GM12878 (cell line): Measurements from ENCODE around the gene ICA1. TPM values are rescaled to one million over a fixed set of nuclear protein-coding genes. Genes with fewer than 3 reads are reported as not detected.
"Not testable (repeated sequence)": the region's sequence is repeated elsewhere in the genome, so short reads cannot be mapped to it uniquely, and the experiment has no call there.

Experiments
- ATAC-seq: fragments of 200-7000 bp; cut with Tn5 transposase; 3 replicates; pipeline ENCODE4 v1.9.1; 2020; ENCODE audit warnings: mild to moderate bottlenecking, moderate library complexity
- BruUV-seq: library from RNA; stranded (reverse); fragments of 400-500 nt; replicated peaks from 2 replicates; lab custom pipeline; 2021; lab: Mats Ljungman, UMichigan
- CTCF ChIA-PET: fragments of 300-600 bp; sonication (Branson Sonifier 250); formaldehyde crosslinking; extraction: SDS; loops from one replicate; lab custom pipeline; 2021; ENCODE audit warnings: inconsistent platforms; lab: Yijun Ruan, JAX
- POLR2A ChIA-PET: fragments of 350-600 bp; formaldehyde crosslinking; extraction: SDS; loops from one replicate; lab custom pipeline; 2021; ENCODE audit warnings: inconsistent platforms; lab: Charles Lee
- RAD21 ChIA-PET: fragments of 300-600 bp; sonication (Branson Sonifier 250); formaldehyde crosslinking; loops from one replicate; lab custom pipeline; 2023; ENCODE audit warnings: antibody characterized with exemption; ENCODE audit not compliant: unreplicated experiment; lab: Charles Lee
- SMC1A ChIA-PET: fragments of 300-600 bp; sonication (Branson Sonifier 250); formaldehyde crosslinking; loops from one replicate; lab custom pipeline; 2023; ENCODE audit not compliant: unreplicated experiment, uncharacterized antibody; lab: Charles Lee
- DNase-seq: peaks from one replicate; pipeline ENCODE4 v3.0.0-alpha.2; 2011; ENCODE audit warnings: low read depth, low spot score
- FAIRE-seq: peaks from 3 replicates; lab custom pipeline; 2011; peaks lifted over from hg19 to GRCh38; lab: Jason Lieb, UNC
- H2AFZ ChIP-seq: 2 replicates; pipeline ENCODE4 v1.6.0; 2011; ENCODE audit warnings: low read depth, low read length, control low read depth; ENCODE audit not compliant: control insufficient read depth
- H3K27ac ChIP-seq: 2 replicates; pipeline ENCODE4 v1.5.1; 2011; ENCODE audit warnings: control low read depth; ENCODE audit not compliant: control insufficient read depth, insufficient read depth
- H3K27me3 ChIP-seq, 2 experiments: replicated peaks in 1 of 2; 2 replicates each; pipeline versions ENCODE4 v1.6.0 to v1.6.1; 2011; ENCODE audit warnings: low read length in 1 of 2; ENCODE audit not compliant: control insufficient read depth in 2 of 2, insufficient read depth in 2 of 2
- H3K36me3 ChIP-seq, 2 experiments: 2 replicates each; pipeline ENCODE4 v1.5.1; 2011; ENCODE audit warnings: low read length in 1 of 2; ENCODE audit not compliant: control insufficient read depth in 2 of 2, insufficient read depth in 2 of 2
- H3K4me1 ChIP-seq: 2 replicates; pipeline ENCODE4 v1.6.1; 2011; ENCODE audit warnings: mild to moderate bottlenecking, low read length, moderate library complexity, mixed read lengths; ENCODE audit not compliant: control insufficient read depth, insufficient read depth
- H3K4me2 ChIP-seq: 2 replicates; pipeline ENCODE4 v1.6.0; 2011; ENCODE audit warnings: control low read depth; ENCODE audit not compliant: control insufficient read depth, insufficient read depth
- H3K4me3 ChIP-seq: fragments of 200-600 bp; sonication (generic); 2 replicates; pipeline ENCODE4 v1.5.1; 2016
- H3K79me2 ChIP-seq: 2 replicates; pipeline ENCODE4 v1.6.0; 2011; ENCODE audit warnings: low read length; ENCODE audit not compliant: control insufficient read depth, insufficient read depth
- H3K9ac ChIP-seq: 2 replicates; pipeline ENCODE4 v1.8.0; 2011; ENCODE audit warnings: low read length, control low read depth, mixed read lengths; ENCODE audit not compliant: control insufficient read depth, insufficient read depth
- H3K9me3 ChIP-seq: replicated peaks from 3 replicates; pipeline ENCODE4 v1.5.1; 2011; ENCODE audit warnings: mild to moderate bottlenecking, low read length; ENCODE audit not compliant: control insufficient read depth, insufficient read depth
- H4K20me1 ChIP-seq: 2 replicates; pipeline ENCODE4 v1.6.0; 2011; ENCODE audit not compliant: control insufficient read depth, insufficient read depth
- whole genome bisulfite sequencing: methylation state at CpG from one replicate; pipeline ENCODE4 v1.1.6; 2016; ENCODE audit warnings: low lambda C conversion rate; ENCODE audit not compliant: insufficient replicate concordance, insufficient coverage; ENCODE audit errors: missing lambda C conversion rate; 5-methylcytosine and 5-hydroxymethylcytosine counted together
- in situ Hi-C: fragments of 300-500 bp; cut with MboI; formaldehyde crosslinking; loops from 9 replicates; pipeline ENCODE4 v1.14.3; 2018; ENCODE audit warnings: mixed read lengths
- intact Hi-C: fragments of 100-400 bp; cut with micrococcal nuclease; formaldehyde crosslinking; loops from one replicate; pipeline ENCODE4 v1.14.2; 2022; ENCODE audit not compliant: unreplicated experiment
- polyA plus RNA-seq, 11 experiments: library from polyadenylated mRNA; depleted of rRNA in 4 of 11; unstranded in 6 of 11; stranded (reverse) in 5 of 11; fragments of >200 nt; fragmentation: Nextera tagmentation in 4 of 11; fragmentation: Illumina TruSeq in 1 of 11; extraction: Ambion mirVana in 4 of 11; extraction: Trizol in 1 of 11; gene quantifications; 1 replicate in 1 of 11; 2 replicates in 10 of 11; pipeline versions ENCODE4 v1.2.1 to v1.2.3, GENCODE V29; 2011 to 2016; ENCODE audit warnings: inconsistent platforms in 2 of 11, missing spikeins in 2 of 11, low read depth in 1 of 11
- small RNA-seq: library from RNA; depleted of rRNA; stranded (forward); fragments of <200 nt; gene quantifications from one replicate; pipeline ENCODE3, GENCODE V24; 2014
- total RNA-seq, 4 experiments: library from RNA; depleted of rRNA in 3 of 4; stranded (reverse); fragments of >200 nt in 3 of 4; fragmentation: Illumina TruSeq in 1 of 4; extraction: Trizol in 1 of 4; gene quantifications; 2 replicates each; pipeline versions ENCODE4 v1.2.1 to v1.2.3, GENCODE V29; 2013 to 2021

The ICA1 gene
- total and polyA plus RNA-seq, 10 of the 15 experiments (the other 5 are each of a cell fraction or from before 2014, with no cell fraction given), result 1.3 to 35.1 (median 3.3) TPM

- POLR2A ChIA-PET, result interaction anchor here (0.9 kb wide), 1 partner anchor 9 kb away, joined by 3 read pairs; no protein-coding TSS in a partner anchor
- intact Hi-C loops, in situ Hi-C loops, H3K9ac ChIP-seq, DNase-seq, BruUV-seq, H4K20me1 ChIP-seq, CTCF ChIA-PET, FAIRE-seq, H3K27ac ChIP-seq, ATAC-seq, H3K27me3 ChIP-seq, H3K9me3 ChIP-seq, H3K4me1 ChIP-seq, H3K4me2 ChIP-seq, H2AFZ ChIP-seq, H3K4me3 ChIP-seq: not testable (repeated sequence)
- peaks cover 0 to 17% of the 10 kb centered on the region in 2 experiments; a peak in 3 of 4 replicates for H3K36me3 ChIP-seq
- RAD21 ChIA-PET, result interaction anchor here (0.8 kb wide), 1 partner anchor 127 kb away, joined by 4 read pairs; no protein-coding TSS in a partner anchor
- H3K79me2 ChIP-seq, result peaks cover 17% of the 10 kb centered on the region
- SMC1A ChIA-PET, result interaction anchor here (1.3 to 1.5 kb wide), 2 partner anchors 11 to 50 kb away, joined by 3 read pairs; no protein-coding TSS in a partner anchor
- WGBS, result 88% methylated on average over 4 of the region's 5 CpGs
These were observed 198.7 kb downstream of the ICA1 start for GRCh38 chr7:8063300-8063699.

Small RNA genes within 50 kb of the gene (small RNA-seq; reads per million reads assigned to genes)
- gene AC007009.1, result not detected

Other genes with a start within 250 kb of the ICA1 start
- not detected in 2 replicates for gene NXPH1, start 171.4 kb upstream of the ICA1 start, total RNA-seq (2014; rRNA removed)
- gene NXPH1, start 171.4 kb upstream of the ICA1 start, total RNA-seq (2014; rRNA removed; fragmentation: Illumina TruSeq; extraction: Trizol), result not detected in 2 replicates
- not detected in 2 replicates for gene NXPH1, start 171.4 kb upstream of the ICA1 start, total RNA-seq (2021)
- gene NXPH1, start 171.4 kb upstream of the ICA1 start, polyA plus RNA-seq (2011; rRNA removed), result 0.34 and 0.50 TPM in 2 replicates
- 0.06 TPM in 1 of 2 replicates, not detected in the other for gene NXPH1, start 171.4 kb upstream of the ICA1 start, polyA plus RNA-seq (2014; fragmentation: Illumina TruSeq; extraction: Trizol)
- not detected for gene NXPH1, start 171.4 kb upstream of the ICA1 start, polyA plus RNA-seq (2014; fragmentation: Nextera tagmentation; extraction: Ambion mirVana)
- gene NXPH1, start 171.4 kb upstream of the ICA1 start, polyA plus RNA-seq (2014; rRNA removed), result not detected in 2 replicates
- not detected for gene NXPH1, start 171.4 kb upstream of the ICA1 start, polyA plus RNA-seq (2016; fragmentation: Nextera tagmentation; extraction: Ambion mirVana)